Epithelial cell of esophagus (primary cell): ENCODE results near the gene UVRAG.

Experiments
- DNase-seq: peaks from one replicate; pipeline ENCODE4 v3.0.0; 2010; ENCODE audit warnings: low read depth
- H3K4me3 ChIP-seq: 2 replicates; pipeline ENCODE4 v1.5.1; 2011; ENCODE audit warnings: mild to moderate bottlenecking, low read length, control low read depth
- CTCF ChIP-seq: IDR thresholded peaks from 2 replicates; pipeline ENCODE4 v1.5.1; 2011; ENCODE audit warnings: low read depth, mild to moderate bottlenecking, low read length, control low read depth, inconsistent platforms; ENCODE audit not compliant: insufficient read depth; ENCODE audit errors: missing control alignments

UVRAG gene

GRCh38 chr11:75859614-75860013, 44.6 kb downstream of the UVRAG start:
- H3K4me3 ChIP-seq, result no peak overlapping the region
- no peak for DNase-seq
- TF ChIP-seq CTCF, result no peak

- H3K4me3 ChIP-seq, result no peak overlapping the region
- DNase-seq, result no peak
- no peak for TF ChIP-seq CTCF
Measured at GRCh38 chr11:75862437-75862836, 47.4 kb downstream of the UVRAG start.

- peak; percentile 61 for DNase-seq
- TF ChIP-seq CTCF, result peak; percentile 66
Measured at GRCh38 chr11:75867778-75868374, 52.9 kb downstream of the UVRAG start.

GRCh38 chr11:75868990-75869389, 54.0 kb downstream of the UVRAG start:
- no peak overlapping the region for H3K4me3 ChIP-seq
- DNase-seq, result peak; percentile 29
- TF ChIP-seq CTCF, result no peak

More at GRCh38 chr11:75867778-75868374, 52.9 kb downstream of the UVRAG start:
- no peak overlapping the region for H3K4me3 ChIP-seq

GRCh38 chr11:75869661-75870455, 54.8 kb downstream of the UVRAG start:
- TF ChIP-seq CTCF, result no peak
- no peak for DNase-seq
- H3K4me3 ChIP-seq, result no peak overlapping the region

GRCh38 chr11:75872887-75873416, 57.9 kb downstream of the UVRAG start:
- H3K4me3 ChIP-seq, result no peak overlapping the region
- no peak for TF ChIP-seq CTCF
- no peak for DNase-seq
